Glomerular visceral epithelial cell (primary cell): ENCODE data around the gene WDFY4.

ENCODE experiments used
- DNase-seq: peaks from one replicate; pipeline ENCODE4 v3.0.0-alpha.2; 2016; ENCODE audit errors: extremely low spot score

The WDFY4 gene

GRCh38 chr10:48906841-48907240, 222.2 kb downstream of the WDFY4 start:
- no peak for DNase-seq

DNA sequence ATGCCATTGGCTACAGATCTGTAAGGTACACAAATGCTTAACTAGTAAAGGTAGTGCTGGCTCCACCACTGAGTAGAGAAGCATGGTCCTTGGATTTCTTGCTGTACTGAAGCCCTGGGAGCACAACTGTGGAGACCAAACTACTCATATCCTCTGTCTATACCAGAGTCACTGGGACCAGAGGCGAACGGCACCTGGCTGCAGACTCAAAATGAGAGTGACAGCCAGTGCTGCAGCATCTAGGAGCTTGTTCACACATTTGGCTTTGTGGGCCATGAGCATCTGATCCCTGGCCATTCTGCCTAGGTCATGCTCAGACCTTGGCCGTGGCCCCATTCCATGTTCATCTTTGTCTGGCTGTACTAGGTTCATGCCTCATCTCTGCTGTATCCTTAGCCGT, 223.1 kb downstream of the WDFY4 start:
- no peak for DNase-seq

- DNase-seq, result no peak
Measured at GRCh38 chr10:48910548-48910947, 225.9 kb downstream of the WDFY4 start.

DNA sequence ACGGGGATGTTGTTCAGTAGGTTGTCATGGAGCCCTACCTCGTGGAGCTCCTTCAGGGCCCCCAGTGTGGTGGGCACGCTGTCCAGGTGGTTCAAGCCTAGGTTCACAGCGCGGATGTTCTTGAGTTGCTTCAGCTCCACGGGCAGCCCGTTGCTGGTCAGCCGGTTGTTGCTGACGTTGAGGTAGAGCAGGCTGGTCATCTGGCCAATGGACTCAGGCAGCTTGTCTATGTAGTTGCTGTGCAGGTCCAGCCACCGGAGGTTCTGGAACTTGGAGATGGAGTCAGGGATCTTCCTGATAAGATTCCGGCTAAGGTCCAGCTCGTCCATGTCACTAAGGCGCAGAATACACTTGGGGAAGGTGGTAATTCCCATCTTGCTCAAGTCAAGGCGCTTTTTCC, 229.0 kb downstream of the WDFY4 start:
- no peak for DNase-seq

GRCh38 chr10:48923748-48924147, 239.1 kb downstream of the WDFY4 start:
- DNase-seq, result no peak

DNA sequence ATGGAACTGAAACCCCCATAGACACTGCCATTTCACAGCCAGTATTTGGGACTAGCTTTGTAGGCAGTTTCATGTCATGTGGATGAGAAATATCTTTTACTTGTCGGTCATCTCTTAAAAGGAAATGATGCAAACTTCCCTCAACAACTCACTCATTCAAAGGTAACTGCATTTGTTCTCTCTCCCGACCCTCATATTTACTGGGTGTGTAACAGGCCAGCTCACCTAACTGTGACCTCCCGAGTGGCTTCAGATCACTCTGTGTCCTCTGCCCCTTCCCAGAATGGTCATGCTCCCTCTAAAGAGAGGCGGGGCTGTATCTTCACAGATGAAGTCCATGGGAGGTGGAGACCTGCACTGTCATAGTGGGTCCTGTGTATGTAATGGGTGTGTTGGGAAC, 240.3 kb downstream of the WDFY4 start:
- DNase-seq, result no peak

GRCh38 chr10:48926255-48926654, 241.6 kb downstream of the WDFY4 start:
- DNase-seq, result no peak

DNA sequence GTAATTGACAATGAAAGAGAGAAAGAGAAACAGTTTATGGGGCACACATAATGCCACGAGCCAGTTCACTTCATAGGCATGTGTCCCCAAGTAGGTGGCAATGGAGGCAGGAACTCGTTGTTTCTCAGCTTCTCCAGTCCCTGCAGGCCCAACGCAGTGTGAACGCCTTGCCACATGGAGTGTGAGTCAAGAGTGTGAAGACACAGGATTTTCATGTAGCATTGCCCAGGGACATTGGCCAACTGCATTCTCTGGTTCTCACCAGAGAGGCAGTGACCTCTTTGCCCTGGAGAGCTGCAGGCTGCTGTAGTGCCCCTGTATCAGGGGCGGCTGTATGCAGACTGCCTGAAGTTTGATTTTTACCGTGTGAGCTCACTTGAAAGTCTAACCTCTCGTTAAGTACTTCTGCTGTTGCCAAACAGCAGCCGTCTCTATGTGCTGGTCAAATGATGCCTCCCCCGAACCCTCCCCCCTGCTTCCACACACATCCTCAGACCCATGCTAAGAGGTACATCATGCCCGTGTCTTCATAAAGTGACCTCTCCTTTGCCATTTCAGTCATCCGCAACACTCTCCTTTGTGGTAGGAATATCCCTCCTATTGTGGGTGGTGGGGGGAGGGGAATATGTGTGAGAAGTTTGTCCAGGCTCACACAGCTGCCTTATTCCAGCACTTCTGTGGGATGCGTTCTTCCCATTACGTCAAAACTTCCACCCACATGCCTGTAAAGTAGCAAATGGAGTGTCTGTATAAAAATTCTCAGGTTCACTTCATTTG, 242.3 kb downstream of the WDFY4 start:
- DNase-seq, result no peak

GRCh38 chr10:48929413-48929990, 244.8 kb downstream of the WDFY4 start:
- no peak for DNase-seq

- no peak for DNase-seq
Measured at GRCh38 chr10:48931188-48931587, 246.5 kb downstream of the WDFY4 start.

- no peak for DNase-seq
Measured at GRCh38 chr10:48932831-48933664, 248.4 kb downstream of the WDFY4 start.

GRCh38 chr10:48934672-48935501, 250.2 kb downstream of the WDFY4 start:
- no peak for DNase-seq

DNA sequence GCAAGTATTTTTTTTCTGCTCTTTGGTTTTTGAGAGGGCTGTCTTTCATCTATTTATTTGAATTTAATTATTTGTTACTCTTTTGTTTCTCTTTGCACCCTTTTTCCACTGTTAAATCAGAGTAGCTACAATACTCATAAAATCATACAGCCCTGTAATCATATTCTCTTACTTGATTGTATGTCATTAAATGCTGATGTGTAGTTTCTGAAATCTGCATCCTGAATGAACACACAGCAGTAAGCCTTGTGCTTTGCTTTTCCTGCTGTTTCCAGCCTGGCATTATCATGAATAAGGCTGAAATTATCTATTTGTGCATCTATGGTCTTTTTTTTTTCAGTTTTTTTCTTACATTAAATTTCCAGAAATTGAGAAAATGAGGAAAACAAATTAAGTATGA, 250.9 kb downstream of the WDFY4 start:
- DNase-seq, result no peak

DNA sequence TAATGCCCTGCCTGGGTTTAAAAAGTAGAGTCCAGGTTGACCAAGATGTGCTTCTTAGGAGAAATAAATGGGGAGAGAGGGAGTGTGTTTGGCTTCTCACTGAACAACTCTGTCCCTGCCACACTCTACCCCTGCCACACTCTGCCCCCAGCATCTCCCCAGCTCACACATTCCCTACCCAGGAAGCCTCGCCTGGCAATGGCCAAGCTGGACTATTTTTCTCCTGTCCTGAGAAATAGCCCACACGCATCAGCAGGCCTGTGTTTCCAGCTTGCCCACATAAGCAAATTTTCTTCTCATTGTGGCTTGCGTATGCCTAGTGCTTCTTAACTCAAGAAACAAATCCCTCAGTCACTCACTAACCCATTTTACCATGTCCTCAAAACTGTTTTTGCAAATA, 253.1 kb downstream of the WDFY4 start:
- DNase-seq, result no peak

- DNase-seq, result no peak
Measured at GRCh38 chr10:48938281-48938680, 253.6 kb downstream of the WDFY4 start.

- DNase-seq, result no peak
Measured at GRCh38 chr10:48938990-48939536, 254.4 kb downstream of the WDFY4 start.

DNA sequence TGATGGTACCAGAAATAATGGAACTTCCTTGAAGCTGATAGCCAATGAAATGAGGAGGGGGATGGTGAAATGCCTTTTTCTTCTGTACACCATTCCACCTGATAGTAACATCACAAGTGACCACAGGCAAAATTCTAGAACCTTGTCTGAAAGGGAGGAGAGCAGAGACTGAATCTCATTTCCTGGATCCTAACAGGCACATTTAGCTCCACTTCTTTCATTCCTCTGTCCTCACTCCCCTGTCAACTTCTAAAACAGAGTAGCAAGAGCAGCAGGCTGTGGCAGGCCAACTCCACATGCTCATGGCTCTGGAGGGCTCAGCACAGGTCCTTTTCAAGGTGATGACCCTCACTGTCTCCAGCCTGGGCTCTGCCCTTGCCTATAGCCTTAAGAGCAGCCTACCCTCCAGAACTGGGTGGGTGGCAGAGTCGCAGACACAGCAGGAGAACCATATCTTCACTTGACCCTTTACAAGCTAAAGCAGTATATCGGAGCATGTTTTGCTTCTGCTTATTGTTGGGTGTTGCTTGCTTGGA, 255.2 kb downstream of the WDFY4 start, which contains the start of gene LRRC18:
Gene LRRC18 (minus strand): TSS at position 51 of the 536 bp plus-strand sequence. CDS start 25,685 bp downstream, outside the sequence.
- no peak for DNase-seq

GRCh38 chr10:48940372-48940771, 255.7 kb downstream of the WDFY4 start:
- DNase-seq, result no peak

DNA sequence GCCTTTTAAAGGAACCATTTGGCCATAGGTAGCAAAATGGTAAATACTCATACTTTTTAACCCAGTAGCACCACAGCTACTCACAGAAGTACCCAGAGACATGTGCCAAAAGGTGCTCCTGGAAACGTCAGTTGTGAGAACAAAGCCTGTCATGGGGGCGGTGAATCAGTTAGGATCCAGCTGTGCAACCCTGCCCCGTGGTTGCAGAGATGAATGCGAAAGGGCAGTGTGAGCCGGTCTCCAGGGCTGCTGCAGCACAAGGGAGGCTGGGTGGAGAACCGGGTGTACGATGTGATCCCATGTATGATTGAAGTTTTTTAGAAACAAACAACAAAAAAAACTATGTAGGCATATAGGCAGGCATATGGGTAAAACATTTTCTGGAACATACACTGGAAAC, 256.3 kb downstream of the WDFY4 start:
- DNase-seq, result no peak

DNA sequence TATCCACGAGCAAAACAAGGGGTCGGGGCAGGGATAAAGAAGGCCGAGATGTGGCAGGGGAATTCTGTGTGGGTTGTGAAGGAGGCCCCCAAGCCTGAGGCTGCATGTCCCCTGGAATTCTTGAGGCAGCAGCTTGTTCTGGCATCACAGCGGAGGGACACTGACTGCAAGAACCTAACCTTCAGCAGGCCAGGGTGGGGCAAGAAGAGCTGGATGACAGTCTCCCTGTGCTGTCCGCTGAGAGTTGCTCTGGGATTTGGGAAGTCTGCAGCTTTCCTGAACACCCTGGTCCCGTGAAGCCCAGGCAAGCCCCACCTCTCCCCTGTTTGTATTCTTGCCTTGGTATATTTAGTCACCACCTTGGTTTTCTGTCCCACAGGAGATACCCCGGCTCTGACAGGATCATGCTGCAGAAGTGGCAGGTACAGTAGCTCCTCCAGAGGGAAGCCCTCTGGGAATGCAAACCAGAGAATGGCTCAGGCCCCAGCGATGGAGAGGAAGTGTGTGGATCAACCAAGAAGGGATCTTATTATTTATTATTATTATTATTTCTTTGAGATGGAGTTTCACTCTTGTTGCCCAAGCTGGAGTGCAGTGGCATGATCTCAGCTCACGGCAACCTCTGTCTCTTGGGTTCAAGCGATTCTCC, 256.9 kb downstream of the WDFY4 start:
- no peak for DNase-seq

- no peak for DNase-seq
Measured at GRCh38 chr10:48943096-48943495, 258.4 kb downstream of the WDFY4 start.
